NB4 (cell line): ENCODE data around the gene GALNT2.

ENCODE experiments used
- MAX ChIP-seq: IDR thresholded peaks from 2 replicates; pipeline ENCODE4 v1.6.1; 2011; ENCODE audit warnings: low read depth, low read length
- MYC ChIP-seq: IDR thresholded peaks from 2 replicates; pipeline ENCODE4 v1.6.1; 2011; ENCODE audit warnings: low read depth, low read length
- POLR2A ChIP-seq: IDR thresholded peaks from 2 replicates; pipeline ENCODE4 v1.6.1; 2011; ENCODE audit warnings: mild to moderate bottlenecking; ENCODE audit not compliant: insufficient read length; ENCODE audit errors: extremely low read depth
- TF ChIP-seq, protein P1 (sequence below): IDR thresholded peaks from one replicate; pipeline ENCODE4 v1.5.1; 2012; ENCODE audit warnings: low read depth, low read length

DNA sequence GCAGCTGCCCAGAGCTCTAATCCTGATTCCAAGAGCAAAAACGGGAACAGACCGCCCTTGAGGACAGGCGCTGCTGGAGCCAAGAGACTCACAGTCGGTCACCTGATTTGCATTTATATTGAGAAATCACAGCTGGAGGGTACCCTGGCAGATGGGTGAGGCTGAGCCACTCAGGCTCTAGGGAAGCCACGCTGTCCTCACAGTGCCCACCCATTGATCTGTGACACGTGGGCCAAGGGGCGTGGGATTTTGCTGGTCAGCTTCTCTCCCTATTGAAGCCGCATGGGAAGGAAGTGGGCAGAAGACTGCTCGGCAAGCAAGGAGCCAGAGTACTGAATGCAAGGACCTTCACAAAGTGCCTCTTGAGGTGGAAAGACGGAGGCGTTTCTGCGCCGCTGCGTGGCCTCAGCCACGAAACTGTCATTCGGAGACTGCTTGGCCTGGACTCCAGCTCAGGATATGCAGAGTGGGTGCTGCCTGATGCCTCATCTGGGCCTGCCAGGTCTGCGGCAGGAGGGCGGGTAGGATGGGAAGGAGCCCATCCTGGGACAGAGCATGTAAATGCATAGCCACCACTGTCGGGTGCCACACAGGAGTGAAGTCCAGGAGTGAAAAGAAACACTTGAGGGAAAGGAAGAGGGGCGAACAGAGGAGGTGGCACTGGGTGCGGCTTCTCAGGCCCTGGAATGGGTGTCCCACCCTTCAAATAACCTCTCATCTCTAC lies 219.3 kb downstream of the GALNT2 start:
- TF ChIP-seq, protein P1, sequence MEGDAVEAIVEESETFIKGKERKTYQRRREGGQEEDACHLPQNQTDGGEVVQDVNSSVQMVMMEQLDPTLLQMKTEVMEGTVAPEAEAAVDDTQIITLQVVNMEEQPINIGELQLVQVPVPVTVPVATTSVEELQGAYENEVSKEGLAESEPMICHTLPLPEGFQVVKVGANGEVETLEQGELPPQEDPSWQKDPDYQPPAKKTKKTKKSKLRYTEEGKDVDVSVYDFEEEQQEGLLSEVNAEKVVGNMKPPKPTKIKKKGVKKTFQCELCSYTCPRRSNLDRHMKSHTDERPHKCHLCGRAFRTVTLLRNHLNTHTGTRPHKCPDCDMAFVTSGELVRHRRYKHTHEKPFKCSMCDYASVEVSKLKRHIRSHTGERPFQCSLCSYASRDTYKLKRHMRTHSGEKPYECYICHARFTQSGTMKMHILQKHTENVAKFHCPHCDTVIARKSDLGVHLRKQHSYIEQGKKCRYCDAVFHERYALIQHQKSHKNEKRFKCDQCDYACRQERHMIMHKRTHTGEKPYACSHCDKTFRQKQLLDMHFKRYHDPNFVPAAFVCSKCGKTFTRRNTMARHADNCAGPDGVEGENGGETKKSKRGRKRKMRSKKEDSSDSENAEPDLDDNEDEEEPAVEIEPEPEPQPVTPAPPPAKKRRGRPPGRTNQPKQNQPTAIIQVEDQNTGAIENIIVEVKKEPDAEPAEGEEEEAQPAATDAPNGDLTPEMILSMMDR = no peak
- no peak for TF ChIP-seq POLR2A
- no peak for TF ChIP-seq MYC
- TF ChIP-seq MAX = no peak
